Measurements from ENCODE around the gene ATP10A.

ATP10A gene

GRCh38 chr15:25737218-25737643, 125.9 kb downstream of the ATP10A start:
- DNase-seq, result no peak

DNA sequence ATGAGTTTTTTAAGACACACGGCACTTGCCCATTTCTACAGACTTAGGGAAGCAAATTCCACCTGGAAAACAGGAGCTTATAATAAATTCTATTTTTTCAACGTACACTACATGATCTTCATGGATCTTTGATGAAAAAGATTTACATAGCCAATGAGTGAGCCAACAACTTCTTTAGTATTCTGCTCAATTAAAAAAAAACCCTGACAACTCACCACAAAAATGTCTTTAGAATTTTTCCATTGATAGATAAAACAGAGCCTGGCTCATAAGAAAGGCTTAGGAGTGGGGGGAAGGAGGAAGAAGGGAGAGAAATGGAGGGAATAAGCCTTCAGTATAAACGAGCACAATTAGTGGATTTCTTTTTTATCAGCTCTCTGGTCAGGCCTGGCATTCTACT, 126.7 kb downstream of the ATP10A start:
- DNase-seq, result no peak

- DNase-seq, result no peak
Measured at GRCh38 chr15:25735550-25736384, 127.4 kb downstream of the ATP10A start.

DNA sequence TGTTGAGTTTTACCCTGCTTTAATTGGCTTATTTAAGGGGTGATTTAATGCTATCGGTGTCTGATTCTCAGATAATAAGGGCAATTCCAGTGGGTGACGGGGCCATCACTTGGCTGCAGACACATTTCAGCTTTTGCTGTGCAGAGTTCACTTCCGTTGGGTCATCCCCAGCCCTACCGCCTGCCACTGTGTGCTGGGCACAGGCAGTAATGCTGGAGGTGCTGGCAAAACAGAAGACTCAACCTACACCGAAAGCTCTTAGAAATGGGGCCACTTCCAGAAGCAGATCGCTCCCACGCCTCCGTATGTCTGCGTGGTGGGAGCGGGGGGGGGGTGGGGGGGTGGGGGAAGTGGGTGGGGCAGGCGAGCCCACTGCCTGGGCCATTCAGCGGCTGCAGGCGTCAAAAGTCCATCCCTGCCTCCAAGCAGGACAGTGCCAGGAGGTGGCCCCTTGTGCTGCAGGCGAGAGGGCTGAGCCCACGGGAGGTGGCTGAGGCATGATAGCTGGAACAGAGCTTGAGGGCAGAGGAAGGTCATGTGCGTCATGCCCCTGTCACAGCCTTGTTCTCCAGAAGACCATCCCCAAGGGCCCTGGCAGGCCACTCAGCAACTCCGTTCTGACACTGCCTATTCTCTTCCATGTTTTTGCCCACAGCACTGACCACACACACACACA, 128.3 kb downstream of the ATP10A start:
- DNase-seq, result no peak

DNA sequence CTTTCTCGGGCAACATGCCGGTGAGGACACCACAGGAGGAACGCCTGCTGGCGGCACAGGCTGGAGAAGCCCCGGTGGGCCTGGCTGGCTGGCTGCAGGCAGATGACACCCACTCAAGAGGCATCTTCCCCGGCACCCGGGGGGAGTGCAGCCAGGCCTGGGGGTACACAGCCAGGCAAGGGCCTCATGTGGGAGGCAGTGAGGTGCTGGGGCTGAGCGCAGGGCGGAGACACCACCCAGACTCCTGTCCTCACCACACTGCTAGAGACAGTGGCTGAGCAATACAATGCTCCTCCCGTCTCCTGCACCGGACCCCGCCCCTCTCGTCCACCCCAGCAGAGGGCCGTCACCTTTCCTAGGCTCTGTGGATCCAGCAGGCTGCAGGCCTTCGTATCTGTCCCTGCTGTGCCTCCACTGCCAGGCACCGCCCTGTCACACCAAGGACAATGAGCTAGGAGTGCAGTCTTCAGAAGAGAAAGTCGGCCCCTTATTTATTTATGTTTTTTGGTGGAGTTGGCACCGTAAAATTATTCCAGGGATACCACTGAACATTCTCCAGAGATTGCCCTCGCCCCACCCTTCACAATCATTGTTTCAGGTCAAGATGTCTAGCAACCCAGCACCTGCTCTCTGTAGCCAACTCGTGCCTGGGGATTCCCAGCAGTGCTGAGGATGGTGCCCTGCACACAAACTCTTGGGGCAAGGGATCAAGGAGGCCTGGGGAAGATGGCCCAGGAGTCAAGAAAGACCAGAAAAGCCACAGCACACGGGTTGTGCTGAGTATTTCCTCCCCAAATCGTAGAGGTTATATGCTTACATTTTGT, 129.1 kb downstream of the ATP10A start:
- no peak for DNase-seq

DNA sequence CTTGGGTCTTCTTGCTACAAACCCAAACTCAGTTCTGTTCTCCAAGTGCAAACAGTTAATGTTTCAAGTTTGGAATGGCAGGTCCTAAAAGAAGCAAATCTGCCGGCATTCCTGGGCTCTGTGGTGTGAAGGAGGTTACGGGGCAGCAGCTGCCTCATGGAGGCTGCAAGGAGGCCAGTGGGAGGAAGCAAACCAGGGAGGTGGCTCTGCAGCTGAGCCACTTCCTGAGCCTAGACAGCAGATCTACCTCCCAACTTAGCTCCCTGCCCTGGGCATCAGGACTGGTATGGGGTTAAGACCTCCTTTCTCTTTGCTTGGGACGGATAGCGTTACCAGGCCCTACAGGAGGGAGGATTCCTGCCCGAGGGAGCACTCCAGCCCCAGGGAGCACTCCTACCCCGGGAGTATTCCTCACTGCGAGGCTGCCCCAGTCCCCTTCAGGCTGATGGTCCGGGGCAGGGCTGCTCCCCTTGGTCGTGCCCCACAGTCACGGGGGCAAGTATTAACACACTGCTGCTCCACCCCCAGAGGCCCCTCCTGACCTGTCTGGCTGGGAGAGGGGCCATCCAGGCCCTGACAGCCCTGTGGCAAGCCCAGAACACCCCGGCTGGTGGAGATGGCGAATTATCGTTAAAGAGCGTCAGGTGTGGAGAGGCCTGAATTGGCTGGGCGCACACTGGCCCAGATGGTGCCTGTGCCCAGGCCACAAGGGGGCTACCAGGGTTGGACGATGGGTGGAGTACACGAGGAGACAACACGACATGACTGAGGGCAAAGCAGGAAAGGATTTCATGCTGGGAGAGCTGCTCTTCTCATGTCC, 129.9 kb downstream of the ATP10A start:
- DNase-seq, result no peak

DNA sequence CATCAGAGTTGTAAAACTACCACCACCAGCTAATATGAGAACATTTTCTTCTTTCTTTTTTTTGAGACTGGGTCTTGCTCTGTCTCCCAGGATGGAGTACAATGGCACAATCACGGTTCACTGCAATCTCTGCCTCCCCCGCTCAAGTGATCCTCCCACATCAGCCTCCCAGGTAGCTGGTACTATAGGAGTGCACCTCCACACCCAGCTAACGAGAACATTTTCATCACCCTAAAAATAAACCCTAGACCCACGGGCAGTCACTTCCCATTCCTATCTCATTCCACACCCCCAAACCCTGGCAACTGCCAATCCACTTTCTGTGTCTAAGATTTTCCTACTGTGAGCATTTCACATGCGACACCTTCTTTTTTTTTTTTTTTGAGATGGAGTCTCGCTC, 130.9 kb downstream of the ATP10A start:
- no peak for DNase-seq

GRCh38 chr15:25731411-25731810, 131.7 kb downstream of the ATP10A start:
- no peak for DNase-seq

GRCh38 chr15:25730918-25731317, 132.2 kb downstream of the ATP10A start:
- DNase-seq, result no peak

DNA sequence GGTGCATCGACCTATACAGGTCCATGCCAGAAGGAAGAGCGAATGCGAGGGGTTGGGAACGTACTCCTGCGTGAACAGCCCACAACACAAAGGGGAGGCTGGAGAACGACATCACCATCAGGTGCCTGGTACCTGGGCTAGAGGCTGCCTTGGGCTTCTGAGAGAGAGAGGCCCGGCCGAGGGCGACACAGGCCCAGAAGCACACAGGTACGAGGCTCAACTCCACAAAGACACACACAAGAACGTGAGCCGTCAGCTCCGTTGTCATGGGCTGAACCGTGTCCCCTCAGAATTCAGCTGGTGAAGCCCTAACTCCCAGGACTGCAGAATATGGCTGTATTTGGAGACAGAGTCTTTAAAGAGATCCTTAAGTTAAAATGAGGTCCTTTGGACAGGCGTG, 134.3 kb downstream of the ATP10A start:
- DNase-seq, result no peak

DNA sequence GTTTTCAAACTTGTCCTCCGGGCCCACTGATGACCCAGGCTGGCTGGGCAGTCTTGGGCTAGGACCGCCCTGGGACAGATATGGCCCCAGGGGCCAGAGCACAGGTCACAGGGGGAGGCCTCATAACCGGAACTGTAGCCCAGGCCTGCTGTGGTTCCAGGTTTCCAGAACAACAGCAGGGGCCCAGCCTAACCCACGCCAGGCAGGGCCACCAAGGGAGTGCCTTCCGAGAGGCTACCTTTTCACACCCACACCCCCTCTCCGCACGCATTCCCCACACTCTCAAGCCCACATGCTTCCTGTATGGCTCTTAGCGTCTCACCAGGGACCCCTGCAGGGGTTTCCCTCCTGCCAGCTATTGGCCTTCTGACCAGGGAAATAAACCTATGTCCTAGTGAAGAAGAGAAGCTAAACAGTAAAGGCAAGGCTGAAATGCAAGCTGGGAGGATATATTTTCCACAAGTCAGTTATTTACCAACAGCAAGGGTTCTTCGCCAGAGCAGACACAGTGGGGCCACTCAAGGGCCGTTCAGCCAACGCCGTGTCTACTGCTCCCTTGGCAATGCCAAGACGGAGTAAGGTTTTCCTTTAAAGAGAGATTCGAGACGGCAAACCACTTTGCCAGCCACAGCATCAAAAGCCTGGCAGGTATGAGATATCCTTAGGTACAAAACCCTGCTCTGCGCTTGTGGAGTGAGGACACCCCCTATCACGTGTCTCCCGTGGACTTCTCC, 135.1 kb downstream of the ATP10A start:
- DNase-seq, result no peak

DNA sequence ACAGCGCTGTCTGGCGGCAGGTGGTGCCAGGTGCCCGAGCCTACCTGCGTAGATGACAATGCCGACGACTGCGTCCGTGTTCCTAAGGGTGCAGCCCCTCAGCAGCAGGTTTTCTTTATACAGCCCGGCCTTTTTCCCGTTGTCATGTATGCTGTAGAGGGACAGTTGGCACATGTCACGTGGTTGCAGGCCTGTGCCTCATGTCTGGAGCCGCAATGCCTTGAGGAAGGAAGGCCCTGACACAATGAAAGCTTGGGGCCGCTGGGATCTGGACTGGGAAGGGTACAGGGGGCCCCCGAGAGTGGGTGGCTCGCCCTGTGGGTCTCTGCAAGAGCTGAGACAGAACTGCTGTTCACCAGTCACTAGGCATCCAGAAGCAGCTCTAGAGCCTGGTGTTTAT, 136.0 kb downstream of the ATP10A start:
- no peak for DNase-seq

GRCh38 chr15:25725758-25726157, 137.4 kb downstream of the ATP10A start:
- no peak for DNase-seq

DNA sequence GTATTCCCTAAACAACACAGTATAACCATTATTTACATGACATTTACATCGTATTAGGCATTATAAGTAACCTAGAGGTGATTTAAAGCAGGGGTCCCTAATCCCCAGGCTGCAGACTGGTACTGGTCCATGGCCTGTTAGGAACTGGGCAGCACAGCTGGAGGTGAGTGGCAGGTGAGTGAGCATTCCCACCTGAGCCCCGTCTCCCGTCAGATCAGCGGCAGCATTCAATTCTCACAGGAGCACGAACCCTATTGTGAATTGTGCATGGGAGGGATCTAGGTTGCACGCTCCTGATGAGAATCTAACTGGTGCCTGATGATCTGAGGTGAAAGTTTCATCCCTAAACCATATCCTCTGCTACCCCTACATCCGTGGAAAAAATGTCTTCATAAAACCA, 138.2 kb downstream of the ATP10A start:
- no peak for DNase-seq

DNA sequence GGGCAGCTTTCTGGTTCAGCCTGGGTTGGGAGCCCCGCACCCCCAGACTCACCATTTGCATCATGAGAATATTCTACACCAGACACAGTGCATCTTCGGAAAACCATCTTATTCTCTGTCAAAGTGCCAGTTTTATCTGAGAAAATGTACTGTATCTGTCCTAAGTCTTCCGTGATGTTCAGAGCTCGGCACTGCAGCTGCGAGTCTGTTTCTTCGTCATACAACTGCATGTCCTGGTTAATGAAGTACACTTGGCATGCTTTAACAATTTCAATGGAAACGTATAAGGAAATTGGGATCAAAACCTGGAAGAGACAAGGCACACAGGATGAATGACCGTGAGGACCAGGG, 141.5 kb downstream of the ATP10A start:
- no peak for DNase-seq

DNA sequence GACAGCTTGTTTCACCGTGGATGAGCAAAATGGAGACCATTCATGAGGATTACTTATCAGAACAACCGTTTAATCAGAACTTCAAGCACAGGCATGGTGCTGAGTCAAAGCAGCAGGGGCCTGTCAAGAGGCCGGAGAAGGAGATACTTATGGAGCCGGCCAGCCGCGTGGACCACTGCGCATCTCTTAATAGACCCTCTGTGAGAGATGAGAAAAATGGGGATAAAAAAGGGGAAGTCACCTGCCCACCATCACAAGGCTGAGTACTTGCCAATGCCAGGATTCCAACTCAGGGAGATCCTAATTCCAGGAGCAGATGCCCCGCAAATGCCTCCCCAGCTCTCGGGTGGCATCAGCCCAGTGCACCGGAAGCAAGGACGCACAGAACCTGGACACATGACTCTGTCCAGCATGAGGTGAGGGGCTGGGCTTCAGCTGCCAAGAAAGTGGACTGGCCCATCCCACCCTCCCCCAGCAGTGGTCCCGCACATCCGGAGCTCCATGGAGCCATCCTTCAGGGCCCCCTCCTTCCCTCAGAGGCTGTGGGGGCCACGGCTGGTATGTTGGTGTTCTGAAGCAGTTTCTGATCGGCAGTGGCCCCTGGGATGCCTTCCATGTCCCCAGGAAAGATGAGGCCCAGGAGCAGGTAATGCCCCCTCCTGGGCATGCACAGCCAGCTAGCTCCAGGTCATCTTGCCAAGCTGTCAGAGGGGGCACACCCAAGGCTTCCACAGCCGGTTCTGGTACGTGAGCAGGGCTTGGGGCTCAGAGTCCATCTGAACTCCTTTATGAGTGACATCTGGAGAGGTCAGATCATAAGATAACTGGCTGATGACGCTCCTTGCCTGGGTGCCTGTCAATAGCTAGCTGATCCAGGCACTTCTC, 143.8 kb downstream of the ATP10A start:
- no peak for DNase-seq

DNA sequence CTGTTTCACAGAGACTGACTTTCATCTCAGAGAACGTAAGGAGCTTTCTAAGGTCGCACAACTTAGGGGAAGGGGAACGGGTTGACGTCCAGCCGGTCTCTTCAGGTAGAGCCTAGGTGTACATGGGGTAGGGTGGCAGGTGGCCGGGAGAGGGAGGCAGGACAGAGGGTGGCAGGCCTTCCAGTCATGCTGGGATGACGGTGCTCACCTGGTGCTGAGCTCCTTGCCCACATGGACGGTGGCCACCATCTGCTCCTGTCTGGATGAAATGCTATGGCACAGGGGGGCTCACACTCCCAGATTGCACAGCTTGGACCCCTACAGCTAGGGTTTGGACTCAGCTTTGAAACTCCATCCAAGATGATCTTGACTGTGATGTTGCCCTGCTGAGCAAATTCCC, 144.5 kb downstream of the ATP10A start:
- no peak for DNase-seq

- peak; percentile 20 for DNase-seq
Measured at GRCh38 chr15:25718169-25718536, 145.0 kb downstream of the ATP10A start.

DNA sequence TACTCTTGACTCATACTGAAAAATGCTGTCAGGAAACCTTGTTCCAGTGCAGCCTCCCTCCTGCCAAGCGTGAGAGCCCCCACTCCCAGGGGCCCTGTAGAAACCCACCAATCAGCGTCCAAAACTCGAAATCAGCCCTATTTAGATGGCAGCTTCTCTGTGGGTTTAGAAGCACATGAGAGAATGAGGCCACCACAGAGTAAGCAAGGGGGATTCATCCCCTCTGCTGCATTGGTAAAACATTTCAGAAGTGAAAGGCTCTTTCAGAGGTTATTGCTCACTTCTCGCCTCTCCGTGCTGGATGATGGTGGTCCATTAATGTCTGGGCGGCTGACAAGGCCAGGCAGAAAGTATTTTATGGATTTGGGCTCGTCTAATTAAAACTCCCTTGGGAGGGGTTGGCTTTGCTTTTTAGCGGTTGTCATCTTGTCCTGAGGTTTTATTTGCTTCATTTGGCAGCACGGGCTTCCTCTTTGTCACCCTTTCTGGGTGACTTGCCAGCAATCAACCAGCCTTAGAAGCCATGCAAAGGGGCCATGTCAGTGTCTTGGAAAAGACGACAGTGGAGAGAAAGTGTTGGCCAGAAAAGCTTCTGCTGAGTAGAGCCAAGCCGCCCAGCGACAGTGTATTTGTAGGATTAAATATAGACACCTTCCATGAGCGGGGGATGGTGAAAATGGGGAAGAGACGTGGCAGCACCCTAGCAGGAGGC, 145.5 kb downstream of the ATP10A start:
- DNase-seq, result no peak

DNA sequence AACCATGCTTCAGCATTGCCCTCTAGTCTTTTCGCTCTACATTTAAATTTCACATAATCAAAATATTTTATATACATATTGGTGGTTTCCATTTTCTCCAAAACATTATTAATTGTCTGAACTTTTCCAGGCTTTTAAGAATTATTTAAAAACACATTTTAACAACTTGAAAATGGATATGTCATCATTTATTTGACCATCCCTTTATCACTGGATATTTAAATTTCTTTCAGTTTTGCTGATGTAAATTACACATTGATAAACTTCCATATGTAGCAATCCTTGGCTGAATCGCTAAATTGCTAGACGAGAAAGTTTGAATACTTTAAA, 146.0 kb downstream of the ATP10A start:
- DNase-seq, result no peak

Measured in NCI-H69 (cell line).